HCT116 (cell line): ENCODE data around the gene SLC16A4. TPM values are rescaled to one million over a fixed set of nuclear protein-coding genes. Genes with fewer than 3 reads are reported as not detected.
"Not testable (repeated sequence)": the region's sequence is repeated elsewhere in the genome, so short reads cannot be mapped to it uniquely, and the experiment has no call there.

ENCODE experiments used
- ATAC-seq: fragments of 200-7000 bp; cut with Tn5 transposase; 2 replicates; pipeline ENCODE4 v1.9.1; 2020; ENCODE audit warnings: mild to moderate bottlenecking, moderate library complexity
- BruUV-seq: library from RNA; stranded (reverse); fragments of 400-500 nt; replicated peaks from 2 replicates; lab custom pipeline; 2021; lab: Mats Ljungman, UMichigan
- CTCF ChIA-PET: fragments of 300-600 bp; sonication (Branson Sonifier 250); formaldehyde crosslinking; loops from one replicate; lab custom pipeline; 2021; ENCODE audit warnings: antibody characterized with exemption; lab: Charles Lee
- POLR2A ChIA-PET: fragments of 300-600, 350-600 bp; sonication (Branson Sonifier 250); formaldehyde crosslinking; loops from one replicate; lab custom pipeline; 2021; ENCODE audit warnings: antibody characterized with exemption; lab: Charles Lee
- RAD21 ChIA-PET, 2 experiments: fragments of 300-600 bp; sonication (Branson Sonifier 250); formaldehyde crosslinking; loops; one replicate each; lab custom pipeline; 2023; ENCODE audit warnings: low total read pairs in 2 of 2; ENCODE audit not compliant: uncharacterized antibody in 2 of 2, unreplicated experiment in 2 of 2, low non-redundant PET in 1 of 2; lab: Charles Lee
- DNase-seq: peaks from one replicate; pipeline ENCODE4 v3.0.0-alpha.2; 2010; ENCODE audit warnings: low read depth, low spot score
- H2AFZ ChIP-seq: fragments of 200-600 bp; shearing (Covaris generic), sonication (generic); 2 replicates; pipeline ENCODE4 v1.6.1; 2017; ENCODE audit warnings: low read depth, mixed run types, mixed read lengths, antibody characterized with exemption, low read length; ENCODE audit not compliant: poor library complexity, severe bottlenecking
- H3K27ac ChIP-seq: 2 replicates; pipeline ENCODE4 v1.5.1; 2012; ENCODE audit warnings: low read depth, low read length
- H3K27me3 ChIP-seq: fragments of 200-600 bp; sonication (generic); 2 replicates; pipeline ENCODE4 v1.6.1; 2016; ENCODE audit warnings: mixed run types, low read length, mixed read lengths; ENCODE audit not compliant: insufficient read depth
- H3K36me3 ChIP-seq, 2 experiments: fragments of 200-500 bp in 1 of 2; fragments of 200-600 bp in 1 of 2; sonication (Bioruptor generic) in 1 of 2; sonication (generic) in 1 of 2; 2 replicates each; pipeline versions ENCODE4 v1.5.1 to v1.6.1; 2014 to 2016; ENCODE audit warnings: low read length in 2 of 2, inconsistent platforms in 1 of 2, mixed read lengths in 1 of 2, mixed run types in 1 of 2; ENCODE audit not compliant: insufficient read depth in 2 of 2, control insufficient read depth in 1 of 2
- H3K4me1 ChIP-seq, 2 experiments: fragments of 200-600 bp in 1 of 2; sonication (generic) in 1 of 2; 2 replicates each; pipeline versions ENCODE4 v1.5.1 to v1.6.1; 2012 to 2017; ENCODE audit warnings: low read length in 2 of 2, inconsistent platforms in 1 of 2, mild to moderate bottlenecking in 1 of 2, mixed read lengths in 1 of 2, mixed run types in 1 of 2, moderate library complexity in 1 of 2; ENCODE audit not compliant: insufficient read depth in 2 of 2, control insufficient read depth in 1 of 2
- H3K4me2 ChIP-seq: fragments of 200-600 bp; sonication (generic); 2 replicates; pipeline ENCODE4 v1.6.1; 2017; ENCODE audit warnings: mixed run types, low read length, mixed read lengths
- H3K4me3 ChIP-seq, 2 experiments: fragments of 200-600 bp in 1 of 2; sonication (generic) in 1 of 2; replicated peaks in 1 of 2; 2 replicates each; pipeline ENCODE4 v1.5.1; 2011 to 2016; ENCODE audit warnings: low read length in 2 of 2, control low read depth in 1 of 2, low read depth in 1 of 2, mild to moderate bottlenecking in 1 of 2, mixed read lengths in 1 of 2, mixed run types in 1 of 2
- H3K79me2 ChIP-seq: fragments of 200-600 bp; sonication (generic); 2 replicates; pipeline ENCODE4 v1.6.1; 2017; ENCODE audit warnings: mild to moderate bottlenecking, mixed run types, low read length, moderate library complexity, mixed read lengths; ENCODE audit not compliant: insufficient read depth
- H3K9ac ChIP-seq: fragments of 200-600 bp; sonication (generic); 2 replicates; pipeline ENCODE4 v1.6.1; 2016; ENCODE audit warnings: low read length, mixed read lengths
- H3K9me2 ChIP-seq: fragments of 200-600 bp; sonication (generic), shearing (Covaris generic); 2 replicates; pipeline ENCODE4 v1.6.1; 2017; ENCODE audit warnings: mixed run types, mild to moderate bottlenecking, moderate library complexity; ENCODE audit not compliant: insufficient read depth
- H3K9me3 ChIP-seq, 2 experiments: fragments of 200-500 bp in 1 of 2; fragments of 200-600 bp in 1 of 2; sonication (Bioruptor generic) in 1 of 2; sonication (generic) in 1 of 2; 2 replicates each; pipeline ENCODE4 v1.6.1; 2014 to 2017; ENCODE audit warnings: low read length in 2 of 2, mixed read lengths in 2 of 2, inconsistent platforms in 1 of 2, low read depth in 1 of 2, mild to moderate bottlenecking in 1 of 2, mixed run types in 1 of 2, moderate library complexity in 1 of 2; ENCODE audit not compliant: control insufficient read depth in 1 of 2, insufficient read depth in 1 of 2
- H4K20me1 ChIP-seq: fragments of 200-600 bp; sonication (generic), shearing (Covaris generic); 2 replicates; pipeline ENCODE4 v1.6.1; 2017; ENCODE audit warnings: mixed run types, mild to moderate bottlenecking, moderate library complexity; ENCODE audit not compliant: insufficient read depth
- CEBPB ChIP-seq: IDR thresholded peaks from 2 replicates; pipeline ENCODE4 v1.6.1; 2012; ENCODE audit warnings: low read depth
- FOSL1 ChIP-seq: IDR thresholded peaks from 2 replicates; pipeline ENCODE4 v1.6.1; 2012; ENCODE audit warnings: low read depth
- SP1 ChIP-seq: IDR thresholded peaks from 2 replicates; pipeline ENCODE4 v1.6.1; 2012; ENCODE audit warnings: low read depth
- TCF7L2 ChIP-seq: IDR thresholded peaks from 2 replicates; pipeline ENCODE4 v1.7.0; 2011; ENCODE audit warnings: borderline replicate concordance, inconsistent platforms; ENCODE audit not compliant: insufficient read depth, insufficient read length; ENCODE audit errors: extremely low read depth
- ZFX ChIP-seq: fragments of 450-650 bp; IDR thresholded peaks from 2 replicates; pipeline ENCODE4 v1.6.1; 2017
- intact Hi-C: fragments of 100-400 bp; cut with micrococcal nuclease; formaldehyde crosslinking; loops from 2 replicates; pipeline ENCODE4 v1.10.0; 2022
- total RNA-seq: library from RNA; stranded (reverse); gene quantifications from one replicate; pipeline ENCODE4 v1.2.1, GENCODE V29; 2021; ENCODE audit not compliant: unreplicated experiment

The SLC16A4 gene
- total RNA-seq, 1 experiment from 2014 or later = 0.20 TPM

DNA sequence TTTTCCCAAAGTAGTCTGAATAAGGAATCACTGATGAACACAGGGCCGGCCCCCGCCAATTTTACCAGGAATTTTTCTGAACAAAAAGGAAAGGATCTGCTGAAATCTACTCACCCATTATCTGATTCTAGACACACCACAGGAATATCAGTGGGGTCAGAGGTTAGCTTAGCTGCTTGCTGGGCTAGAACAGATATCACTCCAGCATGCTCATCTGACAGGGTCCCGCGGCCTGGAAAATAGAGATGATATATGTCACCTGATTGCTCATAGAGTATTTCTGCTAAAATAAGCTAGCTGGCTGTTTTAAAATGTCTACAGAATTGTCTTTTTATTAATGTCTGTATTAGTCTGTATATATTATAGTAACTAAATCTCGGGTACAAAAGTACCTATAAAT lies 13.0 kb upstream of the SLC16A4 start:
- DNase-seq (no peak), ATAC-seq (no peak)
- H3K27ac ChIP-seq = no peak overlapping the region
- ChIA-PET RAD21 (no interaction called here), POLR2A (no interaction called here), CTCF (no interaction called here)
- peaks cover 3 to 13% of the 10 kb centered on the region in 2 experiments; a peak in 3 of 4 replicates for H3K4me1 ChIP-seq
- H3K9me2 ChIP-seq = no peaks in the 10 kb centered on the region
- peaks cover 34% of the 10 kb centered on the region for H3K79me2 ChIP-seq
- H3K9me3 ChIP-seq = no peaks in the 10 kb centered on the region
- no peak overlapping the region for H3K4me2 ChIP-seq
- H3K27me3 ChIP-seq = no peaks in the 10 kb centered on the region
- H3K9ac ChIP-seq = no peak overlapping the region
- no TSS peak for BruUV-seq
- no peak overlapping the region for H2AFZ ChIP-seq
- H4K20me1 ChIP-seq = no peaks in the 10 kb centered on the region
- H3K4me3 ChIP-seq = no peak overlapping the region
- intact Hi-C loops = no loop called here
- peaks cover 31 to 34% of the 10 kb centered on the region in 2 experiments for H3K36me3 ChIP-seq
- TF ChIP-seq CEBPB = no peak
- no peak for TF ChIP-seq TCF7L2
- no peak for TF ChIP-seq SP1
- no peak for TF ChIP-seq ZFX
- no peak for TF ChIP-seq FOSL1

GRCh38 chr1:110396259-110396958 lies 5.6 kb upstream of the SLC16A4 start:
- H3K27ac ChIP-seq, H4K20me1 ChIP-seq, H2AFZ ChIP-seq, H3K9ac ChIP-seq, H3K79me2 ChIP-seq, RAD21 ChIA-PET, BruUV-seq, DNase-seq, CTCF ChIA-PET, ATAC-seq, H3K27me3 ChIP-seq, intact Hi-C loops, H3K4me3 ChIP-seq, H3K4me2 ChIP-seq, POLR2A ChIA-PET, H3K9me3 ChIP-seq, H3K9me2 ChIP-seq: not testable (repeated sequence)
- Histone ChIP-seq H3K4me1 (peaks cover 0 to 12% of the 10 kb centered on the region in 2 experiments; a peak in 2 of 4 replicates), H3K36me3 (peaks cover 7 to 13% of the 10 kb centered on the region in 2 experiments)
